Esophagus muscularis mucosa (tissue), 4 donors: Measurements from ENCODE around the gene EXOC7. TPM values are rescaled to one million over a fixed set of nuclear protein-coding genes. Genes with fewer than 3 reads are reported as not detected.

ENCODE experiments used
- DNase-seq: peaks from one replicate; pipeline ENCODE4 v3.0.0-alpha.2; 2017; ENCODE audit errors: extremely low spot score
- H3K27ac ChIP-seq, 4 donors: fragments of 200-600 bp; sonication (generic); replicated peaks in 1 of 4; 1 replicate in 3 of 4; 2 replicates in 1 of 4; pipeline ENCODE4 v1.5.1; 2016 to 2019; ENCODE audit warnings: mild to moderate bottlenecking in 1 of 4
- H3K27me3 ChIP-seq, 4 donors: fragments of 200-600 bp; sonication (generic); one replicate each; pipeline versions ENCODE4 v1.5.1 to v1.6.0; 2016 to 2019
- H3K36me3 ChIP-seq, 4 donors: fragments of 200-600 bp; sonication (generic); one replicate each; pipeline ENCODE4 v1.5.1; 2016 to 2019
- H3K4me1 ChIP-seq, 4 donors: fragments of 200-600 bp; sonication (generic); one replicate each; pipeline ENCODE4 v1.5.1; 2016 to 2019
- H3K4me3 ChIP-seq, 4 donors: fragments of 200-600 bp; sonication (generic); 1 replicate in 2 of 4; 2 replicates in 2 of 4; pipeline ENCODE4 v1.5.1; 2016 to 2019; ENCODE audit warnings: mild to moderate bottlenecking in 4 of 4, moderate library complexity in 1 of 4
- H3K9me3 ChIP-seq, 4 donors: fragments of 200-600 bp; sonication (generic); 1 replicate in 3 of 4; 2 replicates in 1 of 4; pipeline ENCODE4 v1.5.1; 2016 to 2019
- CTCF ChIP-seq, 3 experiments: fragments of 200-600 bp in 2 of 3; fragments of 450-650 bp in 1 of 3; sonication (generic) in 2 of 3; IDR thresholded peaks; one replicate each; pipeline ENCODE4 v1.5.1; 2017 to 2019; ENCODE audit warnings: antibody characterized with exemption in 3 of 3, mild to moderate bottlenecking in 2 of 3, moderate library complexity in 1 of 3
- EP300 ChIP-seq: sonication (generic); formaldehyde crosslinking; IDR thresholded peaks from one replicate; pipeline ENCODE4 v1.6.1; 2017; ENCODE audit warnings: antibody characterized with exemption
- POLR2A ChIP-seq: fragments of 450-650 bp; IDR thresholded peaks from one replicate; pipeline ENCODE4 v1.6.1; 2017; ENCODE audit warnings: antibody characterized with exemption, moderate library complexity, mild to moderate bottlenecking, low read depth
- POLR2AphosphoS5 ChIP-seq, 2 donors: sonication (generic); formaldehyde crosslinking; IDR thresholded peaks; one replicate each; pipeline ENCODE4 v1.6.1; 2017; ENCODE audit warnings: antibody characterized with exemption in 2 of 2
- WGBS: methylation state at CpG from one replicate; pipeline ENCODE4 v1.1.5; 2018; 5-methylcytosine and 5-hydroxymethylcytosine counted together
- intact Hi-C: fragments of 100-400 bp; cut with DNase I; formaldehyde crosslinking; loops from one replicate; pipeline ENCODE4 v1.15.1; 2023
- total RNA-seq, 4 donors: library from RNA; depleted of rRNA; stranded (reverse); fragments of >200 nt; gene quantifications; one replicate each; pipeline versions ENCODE4 v1.1.0 to v1.2.1, GENCODE V29; 2016

EXOC7 gene, protein sequence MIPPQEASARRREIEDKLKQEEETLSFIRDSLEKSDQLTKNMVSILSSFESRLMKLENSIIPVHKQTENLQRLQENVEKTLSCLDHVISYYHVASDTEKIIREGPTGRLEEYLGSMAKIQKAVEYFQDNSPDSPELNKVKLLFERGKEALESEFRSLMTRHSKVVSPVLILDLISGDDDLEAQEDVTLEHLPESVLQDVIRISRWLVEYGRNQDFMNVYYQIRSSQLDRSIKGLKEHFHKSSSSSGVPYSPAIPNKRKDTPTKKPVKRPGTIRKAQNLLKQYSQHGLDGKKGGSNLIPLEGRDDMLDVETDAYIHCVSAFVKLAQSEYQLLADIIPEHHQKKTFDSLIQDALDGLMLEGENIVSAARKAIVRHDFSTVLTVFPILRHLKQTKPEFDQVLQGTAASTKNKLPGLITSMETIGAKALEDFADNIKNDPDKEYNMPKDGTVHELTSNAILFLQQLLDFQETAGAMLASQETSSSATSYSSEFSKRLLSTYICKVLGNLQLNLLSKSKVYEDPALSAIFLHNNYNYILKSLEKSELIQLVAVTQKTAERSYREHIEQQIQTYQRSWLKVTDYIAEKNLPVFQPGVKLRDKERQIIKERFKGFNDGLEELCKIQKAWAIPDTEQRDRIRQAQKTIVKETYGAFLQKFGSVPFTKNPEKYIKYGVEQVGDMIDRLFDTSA
- 10 to 100 TPM; 65.2 to 94.4 (median 77.1) TPM for total RNA-seq

GRCh38 chr17:76103274-76104139, at the start of gene EXOC7:
EXOC7 (minus strand) TSS chr17:76103787; CDS start chr17:76103692, 95 bp downstream.
- Histone ChIP-seq H3K36me3 (peaks cover 14 to 34% (median 31%) of the 10 kb centered on the region in 4 donors), H3K4me3 (peak within 1 kb of the TSS; percentile 67 to 90 (median 82)), H3K27me3 (no peaks in the 10 kb centered on the region), H3K4me1 (peaks cover 18 to 31% (median 24%) of the 10 kb centered on the region in 4 donors), H3K9me3 (no peaks in the 10 kb centered on the region), H3K27ac (peak within 1 kb of the TSS; percentile 79 to 85 (median 81))
- DNase-seq, result peak; percentile 95
- intact Hi-C loops, result no loop called here
- TF ChIP-seq CTCF (IDR thresholded peaks at IDR 0.05) (peak in 1 of 3 experiments; percentile 30), POLR2A (no peak), EP300 (no peak), POLR2AphosphoS5 (IDR thresholded peaks at IDR 0.05) (peak; percentile 77 to 94)
- WGBS, result 6% methylated on average over 40 of the region's 55 CpGs

GRCh38 chr17:76153202-76153601, 49.6 kb upstream of the EXOC7 start:
- no peaks in the 10 kb centered on the region for H3K27me3 ChIP-seq
- peaks cover 0 to 34% (median 17%) of the 10 kb centered on the region in 4 donors for H3K4me1 ChIP-seq
- no peaks in the 10 kb centered on the region for H3K9me3 ChIP-seq
- intact Hi-C loops, result no loop called here
- WGBS, result 85% methylated on average over 9 of the region's 9 CpGs
- peaks cover 0 to 3% (median 0%) of the 10 kb centered on the region in 4 donors for H3K36me3 ChIP-seq
- TF ChIP-seq POLR2A (no peak), EP300 (no peak), POLR2AphosphoS5 (IDR thresholded peaks at IDR 0.05) (no peak)
- H3K4me3 ChIP-seq, result no peak overlapping the region
- H3K27ac ChIP-seq, result no peak overlapping the region
- no peak for DNase-seq

DNA sequence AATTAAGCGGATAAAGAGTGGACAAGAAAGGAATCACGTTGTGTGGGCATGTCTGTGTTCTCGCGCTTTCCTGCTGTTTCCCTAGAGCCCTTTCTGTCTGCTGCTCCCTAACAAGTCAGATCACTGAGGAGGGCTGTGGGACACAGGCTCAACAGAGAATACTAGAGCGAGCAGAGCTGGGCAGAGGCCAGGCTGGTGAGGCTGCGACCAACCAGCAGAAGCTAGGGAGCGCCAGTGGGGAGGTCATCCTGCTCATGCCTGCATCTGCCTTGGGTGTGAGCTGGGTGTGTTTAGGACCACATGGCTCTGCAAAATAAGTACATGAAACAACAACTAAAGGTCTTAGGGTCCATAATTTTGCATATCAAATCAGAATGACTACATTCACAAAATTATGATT, 49.0 kb upstream of the EXOC7 start:
- no peak for DNase-seq
- Histone ChIP-seq H3K4me1 (peaks cover 0 to 34% (median 17%) of the 10 kb centered on the region in 4 donors), H3K9me3 (no peaks in the 10 kb centered on the region), H3K36me3 (peaks cover 0 to 3% (median 0%) of the 10 kb centered on the region in 4 donors), H3K27me3 (no peaks in the 10 kb centered on the region), H3K4me3 (no peak overlapping the region), H3K27ac (no peak overlapping the region)
- no peak for TF ChIP-seq CTCF (IDR thresholded peaks at IDR 0.05)
- TF ChIP-seq POLR2A, result no peak
- TF ChIP-seq POLR2AphosphoS5 (IDR thresholded peaks at IDR 0.05), result no peak
- no peak for TF ChIP-seq EP300
- 88% methylated on average over 7 of the region's 7 CpGs for WGBS
- intact Hi-C loops, result no loop called here

DNA sequence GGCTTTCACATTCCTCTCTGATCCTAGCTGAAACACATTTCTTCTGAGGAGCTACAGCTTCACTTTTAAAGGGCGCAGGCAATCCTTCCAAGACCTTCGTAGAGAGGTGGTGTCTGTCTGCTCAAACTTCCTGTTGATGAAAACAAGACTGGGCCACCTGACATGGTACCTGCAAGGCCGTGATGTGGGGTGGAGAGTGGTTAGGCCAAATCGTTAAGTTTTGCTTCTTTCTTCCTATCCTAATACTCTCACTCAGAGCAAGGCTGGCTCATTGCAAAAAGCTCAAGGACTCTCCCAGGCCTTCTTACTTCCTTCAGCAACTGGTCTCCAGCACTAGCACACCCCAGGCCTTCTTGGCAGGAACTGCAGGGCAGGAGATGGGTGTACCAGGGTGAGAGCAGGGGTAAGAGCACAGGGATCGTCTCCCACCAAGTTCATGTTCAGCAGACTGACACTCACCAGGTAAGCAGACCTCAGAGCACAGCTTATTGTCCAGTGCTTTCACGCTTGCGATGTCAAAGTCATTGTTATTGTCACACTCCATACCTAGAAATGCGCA, 48.4 kb upstream of the EXOC7 start:
- Histone ChIP-seq H3K9me3 (no peaks in the 10 kb centered on the region), H3K36me3 (peaks cover 0 to 3% (median 0%) of the 10 kb centered on the region in 4 donors), H3K27ac (no peak overlapping the region), H3K4me1 (peaks cover 0 to 34% (median 17%) of the 10 kb centered on the region in 4 donors), H3K4me3 (no peak overlapping the region), H3K27me3 (no peaks in the 10 kb centered on the region)
- no peak for DNase-seq
- TF ChIP-seq POLR2A (no peak), POLR2AphosphoS5 (IDR thresholded peaks at IDR 0.05) (no peak), EP300 (no peak), CTCF (IDR thresholded peaks at IDR 0.05) (no peak)
- 96% methylated on average over 8 of the region's 8 CpGs for WGBS
- intact Hi-C loops, result no loop called here
